Ishikawa (cell line): ENCODE data around the gene VTI1A.

Source experiments
- CEBPB ChIP-seq: IDR thresholded peaks from 2 replicates; pipeline ENCODE4 v1.6.1; 2012
- CREB1 ChIP-seq: IDR thresholded peaks from 2 replicates; pipeline ENCODE4 v1.6.1; 2012; ENCODE audit warnings: low read depth
- EGR1 ChIP-seq: IDR thresholded peaks from 2 replicates; pipeline ENCODE4 v1.6.1; 2012
- EP300 ChIP-seq: IDR thresholded peaks from 2 replicates; pipeline ENCODE4 v1.6.1; 2012; ENCODE audit warnings: borderline replicate concordance
- FOXM1 ChIP-seq: IDR thresholded peaks from 2 replicates; pipeline ENCODE4 v1.6.1; 2012; ENCODE audit warnings: low read depth, borderline replicate concordance
- MAX ChIP-seq: IDR thresholded peaks from 2 replicates; pipeline ENCODE4 v1.6.1; 2012
- NFIC ChIP-seq: IDR thresholded peaks from 2 replicates; pipeline ENCODE4 v1.6.1; 2012
- RAD21 ChIP-seq: IDR thresholded peaks from 2 replicates; pipeline ENCODE4 v1.6.1; 2012; ENCODE audit warnings: low read depth
- REST ChIP-seq: IDR thresholded peaks from 2 replicates; pipeline ENCODE4 v1.6.1; 2012; ENCODE audit warnings: low read depth, mild to moderate bottlenecking
- TAF1 ChIP-seq: IDR thresholded peaks from 2 replicates; pipeline ENCODE4 v1.6.1; 2012; ENCODE audit warnings: low read depth, mild to moderate bottlenecking
- TCF12 ChIP-seq: IDR thresholded peaks from 2 replicates; pipeline ENCODE4 v1.6.1; 2012; ENCODE audit warnings: low read depth
- TEAD4 ChIP-seq: IDR thresholded peaks from 2 replicates; pipeline ENCODE4 v1.6.1; 2012
- USF1 ChIP-seq: IDR thresholded peaks from 2 replicates; pipeline ENCODE4 v1.6.1; 2012
- YY1 ChIP-seq: IDR thresholded peaks from 2 replicates; pipeline ENCODE4 v1.6.1; 2012; ENCODE audit warnings: low read depth
- ZBTB7A ChIP-seq: IDR thresholded peaks from 2 replicates; pipeline ENCODE4 v1.6.1; 2012; ENCODE audit warnings: low read depth

Gene VTI1A

GRCh38 chr10:112531421-112531820 lies 84.4 kb downstream of the VTI1A start:
- TF ChIP-seq NFIC (no peak), TAF1 (no peak), RAD21 (no peak)

GRCh38 chr10:112532189-112532588 lies 85.2 kb downstream of the VTI1A start:
- TF ChIP-seq REST (no peak), TCF12 (no peak), NFIC (no peak), YY1 (no peak), EP300 (no peak), CREB1 (no peak), TEAD4 (no peak), FOXM1 (no peak), CEBPB (no peak), ZBTB7A (no peak), USF1 (no peak)

GRCh38 chr10:112532956-112533355 lies 85.9 kb downstream of the VTI1A start:
- TF ChIP-seq NFIC (no peak), USF1 (no peak), TEAD4 (no peak), TAF1 (no peak), MAX (no peak)

GRCh38 chr10:112533916-112534315 lies 86.9 kb downstream of the VTI1A start:
- TF ChIP-seq NFIC (no peak), ZBTB7A (no peak), TEAD4 (no peak), MAX (no peak), FOXM1 (no peak), CREB1 (no peak), YY1 (no peak), EGR1 (no peak)

GRCh38 chr10:112535531-112535951 lies 88.5 kb downstream of the VTI1A start:
- TF ChIP-seq TEAD4 (no peak), MAX (no peak), REST (no peak), NFIC (no peak), CEBPB (no peak), EGR1 (no peak), ZBTB7A (no peak), CREB1 (no peak), RAD21 (no peak), TAF1 (no peak), YY1 (no peak), EP300 (no peak), TCF12 (no peak), FOXM1 (no peak), USF1 (no peak)

- TF ChIP-seq CREB1 (no peak), RAD21 (no peak)
Measured at GRCh38 chr10:112536663-112537062, 89.6 kb downstream of the VTI1A start.

GRCh38 chr10:112538168-112538567 lies 91.2 kb downstream of the VTI1A start:
- TF ChIP-seq TAF1 (no peak), USF1 (no peak), NFIC (no peak), EP300 (no peak), RAD21 (no peak), CEBPB (no peak), TEAD4 (no peak), YY1 (no peak), CREB1 (no peak)
